ENCODE results near the gene KDM1B.
"Not testable (repeated sequence)": the region's sequence is repeated elsewhere in the genome, so short reads cannot be mapped to it uniquely, and the experiment has no call there.

The KDM1B gene

DNA sequence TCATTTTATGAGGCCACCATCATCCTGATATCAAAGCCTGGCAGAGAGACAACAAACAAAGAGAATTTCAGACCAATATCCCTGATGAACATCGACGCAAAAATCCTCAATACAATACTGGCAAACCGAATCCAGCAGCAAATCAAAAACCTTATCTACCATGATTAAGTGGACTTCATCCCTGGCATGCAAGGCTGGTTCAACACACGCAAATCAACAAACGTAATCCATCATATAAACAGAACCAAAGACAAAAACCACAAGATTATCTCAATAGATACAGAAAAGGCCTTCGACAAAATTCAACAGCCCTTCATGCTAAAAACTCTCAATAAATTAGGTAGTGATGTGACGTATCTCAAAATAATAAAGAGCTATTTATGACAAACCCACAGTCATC, 76.6 kb downstream of the KDM1B start:
- DNase-seq: not testable (repeated sequence)

DNA sequence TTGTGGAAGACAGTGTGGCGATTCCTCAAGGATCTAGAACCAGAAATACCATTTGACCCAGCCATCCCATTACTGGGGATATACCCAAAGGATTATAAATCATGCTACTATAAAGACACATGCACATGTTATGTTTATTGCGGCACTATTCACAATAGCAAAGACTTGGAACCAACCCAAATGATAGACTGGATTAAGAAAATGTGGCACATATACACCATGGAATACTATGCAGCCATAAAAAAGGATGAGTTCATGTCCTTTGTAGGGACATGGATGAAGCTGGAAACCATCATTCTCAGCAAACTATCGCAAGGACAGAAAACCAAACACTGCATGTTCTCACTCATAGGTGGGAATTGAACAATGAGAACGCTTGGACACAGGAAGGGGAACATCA, 78.5 kb downstream of the KDM1B start:
- DNase-seq: not testable (repeated sequence)

- DNase-seq: no peak
Measured at GRCh38 chr6:18234564-18234963, 79.3 kb downstream of the KDM1B start.

DNA sequence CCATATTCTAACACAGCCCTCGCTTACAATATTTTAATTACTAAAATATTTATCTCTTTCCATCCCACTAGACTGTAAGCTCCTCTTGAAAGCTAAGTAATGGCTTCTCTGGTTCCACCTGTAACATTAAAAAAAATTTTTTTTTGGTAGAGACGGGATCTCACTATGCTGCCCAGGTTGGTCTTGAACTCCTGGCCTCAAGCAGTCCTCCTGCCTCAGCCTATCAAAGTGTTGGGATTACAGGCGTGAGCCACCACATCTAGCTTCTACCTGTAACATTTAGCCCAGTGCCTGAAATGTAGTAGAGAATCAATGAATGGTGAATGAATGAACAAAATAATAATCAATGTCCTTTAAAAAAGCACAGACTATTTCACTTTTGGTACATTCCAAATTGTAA, 80.3 kb downstream of the KDM1B start:
- no peak for DNase-seq

- no peak for DNase-seq
Measured at GRCh38 chr6:18237167-18237566, 81.9 kb downstream of the KDM1B start.

- no peak for DNase-seq
Measured at GRCh38 chr6:18240230-18240629, 85.0 kb downstream of the KDM1B start.

DNA sequence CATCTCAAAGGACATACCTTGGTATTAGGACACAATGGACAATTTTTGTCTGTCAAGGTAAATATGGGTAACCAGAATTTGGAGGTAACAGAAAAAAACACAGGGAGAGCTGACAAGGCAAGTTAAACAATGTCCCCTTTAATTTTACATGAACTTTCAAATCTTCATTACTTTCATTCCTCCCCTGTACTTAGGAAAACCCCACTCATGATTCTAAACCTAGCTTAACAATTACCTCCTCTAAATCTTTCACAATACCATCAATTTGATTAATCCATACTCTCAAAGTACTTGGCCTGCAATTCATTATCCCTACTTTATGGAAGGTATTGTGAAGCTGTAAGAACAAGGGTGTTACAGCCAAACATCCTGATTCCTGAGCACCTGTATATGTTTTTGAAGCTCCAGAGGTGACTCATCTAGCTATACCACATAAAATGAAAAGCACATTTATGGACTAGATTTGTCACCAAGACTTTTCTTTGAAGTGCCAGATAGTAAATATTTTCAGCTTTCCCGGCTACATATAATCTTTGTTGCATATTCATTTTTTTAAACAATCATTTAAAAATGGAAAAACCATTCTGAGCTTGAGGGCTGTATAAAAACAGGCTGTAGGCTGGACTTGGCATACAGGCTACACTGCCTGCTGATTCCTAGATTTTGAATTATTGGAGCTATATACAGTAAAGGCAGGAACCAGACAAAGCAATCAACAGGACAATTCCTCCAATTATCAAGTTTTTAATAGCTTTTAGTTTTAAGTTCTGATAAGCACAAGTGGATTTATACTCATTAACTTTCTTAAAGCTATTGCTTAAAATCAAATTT, 86.2 kb downstream of the KDM1B start:
- DNase-seq: no peak

DNA sequence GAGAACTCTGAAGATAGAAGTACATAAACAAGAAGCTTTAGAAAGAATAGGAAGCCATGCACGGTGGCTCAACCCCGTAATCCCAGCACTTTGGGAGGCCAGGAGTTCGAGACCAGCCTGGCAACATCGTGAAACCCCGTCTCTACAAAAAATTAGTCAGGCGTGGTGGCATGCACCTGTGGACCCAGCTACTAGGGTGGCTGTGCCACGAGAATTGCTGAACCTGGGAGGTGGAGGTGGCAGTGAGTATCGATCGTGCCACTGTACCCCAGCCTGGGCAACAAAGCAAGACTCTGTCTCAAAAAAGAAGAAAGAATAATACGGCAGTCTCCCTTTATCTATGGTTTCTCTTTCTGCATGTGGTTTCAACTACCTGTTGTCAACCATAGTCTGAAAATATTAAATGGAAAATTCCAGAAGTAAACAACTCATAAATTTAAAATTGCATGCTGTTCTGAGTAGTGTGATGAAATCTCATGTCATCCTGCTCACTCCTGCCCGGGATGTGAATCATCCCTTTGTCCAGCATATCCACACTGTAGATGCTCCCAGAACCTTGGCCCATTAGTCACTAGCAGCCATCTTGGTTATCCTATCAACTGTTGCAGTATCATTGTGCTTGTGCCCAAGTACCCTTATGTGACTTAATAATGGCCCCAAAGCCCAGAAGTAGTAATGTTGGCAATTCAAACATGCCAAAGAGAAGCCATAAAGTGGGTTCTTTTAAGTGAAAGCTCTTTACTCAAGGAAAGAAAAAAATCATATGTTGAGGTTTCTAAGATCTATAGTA, 87.0 kb downstream of the KDM1B start:
- peak; percentile 86 for DNase-seq

- DNase-seq: no peak
Measured at GRCh38 chr6:18243302-18243893, 88.2 kb downstream of the KDM1B start.

DNA sequence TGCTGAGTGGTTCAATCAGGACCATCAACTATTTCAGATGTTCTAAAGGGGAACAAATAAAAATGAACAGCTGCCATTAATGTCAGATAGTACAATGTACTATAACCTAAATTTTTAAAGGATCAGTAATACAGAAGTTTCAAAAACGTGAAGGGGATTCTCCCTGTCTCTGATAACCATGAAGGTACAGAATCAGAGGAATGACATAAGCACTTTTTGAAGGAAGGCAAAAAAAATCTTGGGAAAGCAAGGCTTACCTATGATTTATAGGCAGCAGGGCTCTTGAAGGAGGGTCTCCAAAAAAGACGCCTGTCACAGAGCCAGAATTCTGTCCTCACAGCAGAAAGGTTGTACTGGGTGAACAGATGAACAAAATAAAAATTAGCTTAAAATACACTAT, 89.0 kb downstream of the KDM1B start:
- no peak for DNase-seq

GRCh38 chr6:18245079-18245478, 89.9 kb downstream of the KDM1B start:
- DNase-seq: no peak

DNA sequence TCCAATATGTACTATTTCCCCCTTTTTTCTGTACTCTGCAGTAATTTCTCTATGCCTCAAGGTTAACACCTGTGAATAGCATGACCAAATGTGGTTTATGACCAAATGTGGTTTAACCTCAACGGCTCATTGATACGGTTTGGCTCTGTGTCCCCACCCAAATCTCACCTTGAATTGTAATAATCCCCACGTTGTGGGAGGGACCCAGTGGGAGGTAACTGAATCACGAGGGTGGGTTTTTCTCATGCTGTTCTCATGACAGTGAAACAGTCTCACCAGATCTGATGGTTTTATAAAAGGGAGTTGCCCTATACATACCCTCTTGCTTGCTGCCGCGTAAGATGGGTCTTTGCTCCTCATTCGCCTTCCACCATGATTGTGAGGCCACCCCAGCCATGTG, 90.4 kb downstream of the KDM1B start:
- DNase-seq: no peak

DNA sequence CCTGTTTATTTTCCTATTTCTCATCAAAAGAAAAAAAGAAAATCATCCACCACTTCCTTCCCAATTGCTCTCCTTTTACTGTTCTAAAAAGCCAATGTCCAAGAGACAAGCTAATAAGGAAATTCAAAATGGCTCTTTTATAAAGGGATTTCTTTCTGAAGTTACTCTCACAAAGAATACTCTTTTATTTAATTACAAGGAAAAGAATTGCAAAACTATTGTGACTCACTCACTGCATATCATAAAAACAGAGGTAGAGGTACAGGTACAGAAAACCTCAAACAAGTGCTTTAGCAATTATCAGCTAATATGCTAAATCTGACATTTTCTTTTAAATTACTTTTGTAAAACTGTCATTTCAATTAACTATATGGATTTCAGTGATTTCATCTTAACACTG, 91.0 kb downstream of the KDM1B start:
- no peak for DNase-seq

- DNase-seq: no peak
Measured at GRCh38 chr6:18247002-18247401, 91.8 kb downstream of the KDM1B start.

DNA sequence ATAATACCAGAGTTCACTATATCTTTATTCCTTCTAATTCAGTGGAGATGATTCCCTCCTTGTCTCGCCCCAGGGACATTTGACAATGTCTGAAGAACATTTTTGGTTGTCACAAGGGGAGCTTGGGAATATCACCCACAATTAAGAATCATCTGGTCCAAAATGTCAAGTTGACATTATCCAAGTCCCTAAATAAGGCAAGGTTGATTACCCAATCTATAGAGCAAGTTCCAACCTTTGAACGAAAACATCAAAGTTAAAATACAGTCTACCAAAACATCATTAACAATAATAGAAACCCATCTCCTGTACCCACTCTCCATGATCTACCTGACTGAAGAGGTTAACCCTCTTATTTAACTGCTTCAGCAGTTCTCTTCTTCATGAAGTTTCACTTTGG, 93.5 kb downstream of the KDM1B start:
- no peak for DNase-seq

DNA sequence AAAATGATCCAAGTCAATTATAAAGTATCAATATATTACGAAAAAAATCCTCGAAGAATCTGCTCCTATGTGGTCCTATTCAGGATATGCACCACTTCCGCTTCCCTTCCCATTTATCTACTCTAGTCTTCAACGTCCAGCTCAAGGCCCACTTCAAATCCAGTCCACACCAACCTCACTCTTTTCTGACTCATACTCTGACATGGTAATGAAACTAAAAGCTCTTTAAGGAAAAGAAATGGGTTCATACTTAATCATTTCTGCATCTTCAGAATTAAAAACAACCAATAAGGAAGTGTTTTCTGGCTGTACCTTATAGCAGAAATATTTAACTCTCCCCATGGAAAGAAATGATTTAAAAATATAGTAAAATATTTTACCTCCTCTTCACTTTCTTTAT, 94.0 kb downstream of the KDM1B start:
- no peak for DNase-seq

DNA sequence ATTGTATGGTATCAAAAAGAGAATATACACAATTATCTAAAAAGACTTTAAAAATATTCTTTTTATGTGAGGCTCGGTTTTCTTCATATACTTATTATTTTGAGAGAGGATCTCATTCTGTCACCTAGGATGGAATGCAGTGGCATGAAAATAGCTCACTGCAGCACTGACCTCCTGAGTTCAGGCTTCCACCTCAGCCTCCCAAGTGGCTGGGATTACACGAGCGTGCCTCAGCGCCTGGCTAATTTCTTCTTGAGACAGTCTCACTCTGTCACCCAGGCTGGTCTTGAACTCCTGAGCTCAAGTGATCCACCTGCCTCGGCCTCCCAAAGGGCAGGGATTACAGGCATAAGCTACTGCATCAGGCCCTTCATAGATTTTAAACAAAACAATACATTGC, 98.4 kb downstream of the KDM1B start:
- DNase-seq: no peak

DNA sequence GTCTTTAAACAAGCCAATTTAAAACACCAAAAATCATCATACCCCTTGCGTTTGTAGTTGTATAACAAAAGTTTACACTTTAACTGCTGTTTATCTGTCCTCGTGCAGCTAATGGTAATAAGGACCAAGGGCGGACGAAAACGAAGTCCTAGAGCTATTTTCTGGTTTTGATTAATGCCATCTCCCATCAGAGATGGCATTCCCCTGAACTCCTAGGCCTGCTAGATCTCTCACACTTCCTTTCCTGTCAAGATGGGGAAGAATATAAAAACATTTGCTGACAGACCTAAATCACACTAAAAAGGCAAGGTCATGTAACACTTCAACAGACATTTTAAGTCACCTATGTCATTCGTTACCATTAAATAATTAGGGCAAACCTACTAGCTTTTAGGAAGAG, 99.6 kb downstream of the KDM1B start:
- DNase-seq: no peak

DNA sequence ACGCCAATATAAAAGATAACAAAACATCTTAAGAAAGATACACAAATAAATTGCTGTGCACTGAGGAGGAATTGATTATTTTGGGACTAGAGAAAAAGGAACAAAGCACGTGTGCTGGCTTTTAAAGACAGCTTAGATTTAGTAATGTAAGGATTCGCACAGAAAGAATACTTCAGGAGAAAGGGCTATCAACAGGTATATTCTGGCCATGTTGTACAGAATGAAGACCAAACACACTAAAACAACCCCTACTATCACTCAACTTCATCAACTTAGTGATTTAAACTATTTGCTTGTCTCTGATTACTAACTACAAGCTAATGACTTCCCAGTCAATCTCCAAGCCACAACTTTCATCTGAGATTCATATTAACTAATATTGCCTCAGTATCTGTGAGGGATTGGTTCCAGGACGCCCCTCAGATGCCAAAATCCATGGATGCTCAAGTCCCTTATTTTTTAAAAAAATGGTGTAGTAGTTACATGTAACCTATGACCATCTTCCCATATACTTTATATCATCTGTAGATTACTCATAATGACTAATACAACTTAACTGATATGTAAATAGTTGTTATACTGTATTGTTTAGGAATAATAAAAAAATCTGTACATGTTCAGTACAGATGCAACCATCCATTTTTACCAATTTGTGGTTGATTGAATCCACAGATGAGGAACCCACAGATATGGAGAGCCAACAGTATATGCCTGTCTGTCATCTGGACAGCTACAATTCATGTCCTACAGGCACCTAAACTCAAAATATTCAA, 104.6 kb downstream of the KDM1B start:
- no peak for DNase-seq

- peak; percentile 49 for DNase-seq
Measured at GRCh38 chr6:18260448-18261106, 105.4 kb downstream of the KDM1B start.

DNA sequence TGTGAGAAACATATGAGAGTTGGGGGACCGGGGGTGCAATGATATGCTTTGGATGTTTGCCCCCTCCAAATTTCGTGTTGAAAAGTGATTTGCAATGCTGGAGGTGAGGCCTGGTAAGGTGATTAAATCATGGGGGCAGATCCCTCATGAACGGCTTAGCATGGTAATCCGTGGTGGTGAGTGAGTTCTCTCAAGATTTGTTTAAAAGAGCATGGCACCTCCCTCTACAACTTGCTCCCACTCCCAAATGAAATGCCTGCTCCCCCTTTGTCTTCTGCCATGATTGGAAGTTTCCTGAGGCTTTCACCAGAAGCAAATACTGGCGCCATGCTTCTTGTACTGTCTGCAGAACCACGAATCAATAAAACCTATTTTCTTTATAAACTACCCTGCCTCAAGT, 106.7 kb downstream of the KDM1B start:
- no peak for DNase-seq

- no peak for DNase-seq
Measured at GRCh38 chr6:18262702-18263417, 107.6 kb downstream of the KDM1B start.
